GM10248 (cell line): ENCODE results near the gene TNFSF10.
"Not testable (repeated sequence)": the region's sequence is repeated elsewhere in the genome, so short reads cannot be mapped to it uniquely, and the experiment has no call there.

Source experiments
- CTCF ChIA-PET: fragments of 300-600 bp; sonication (Branson Sonifier 250); formaldehyde crosslinking; extraction: SDS; loops from one replicate; lab custom pipeline; 2021; ENCODE audit warnings: antibody characterized with exemption; lab: Yijun Ruan, JAX
- POLR2A ChIA-PET: fragments of 350-650 bp; sonication (Branson Sonifier 250); formaldehyde crosslinking; extraction: SDS; loops from one replicate; lab custom pipeline; 2020; ENCODE audit warnings: antibody characterized with exemption; lab: Yijun Ruan, JAX
- DNase-seq: peaks from one replicate; pipeline ENCODE4 v3.0.0; 2012; ENCODE audit errors: extremely low spot score
- TF ChIP-seq, protein P1 (sequence below): IDR thresholded peaks from 2 replicates; pipeline ENCODE4 v1.5.1; 2012; ENCODE audit warnings: mild to moderate bottlenecking, low read depth; ENCODE audit errors: extremely low read depth, missing control alignments, control extremely low read depth

The TNFSF10 gene

DNA sequence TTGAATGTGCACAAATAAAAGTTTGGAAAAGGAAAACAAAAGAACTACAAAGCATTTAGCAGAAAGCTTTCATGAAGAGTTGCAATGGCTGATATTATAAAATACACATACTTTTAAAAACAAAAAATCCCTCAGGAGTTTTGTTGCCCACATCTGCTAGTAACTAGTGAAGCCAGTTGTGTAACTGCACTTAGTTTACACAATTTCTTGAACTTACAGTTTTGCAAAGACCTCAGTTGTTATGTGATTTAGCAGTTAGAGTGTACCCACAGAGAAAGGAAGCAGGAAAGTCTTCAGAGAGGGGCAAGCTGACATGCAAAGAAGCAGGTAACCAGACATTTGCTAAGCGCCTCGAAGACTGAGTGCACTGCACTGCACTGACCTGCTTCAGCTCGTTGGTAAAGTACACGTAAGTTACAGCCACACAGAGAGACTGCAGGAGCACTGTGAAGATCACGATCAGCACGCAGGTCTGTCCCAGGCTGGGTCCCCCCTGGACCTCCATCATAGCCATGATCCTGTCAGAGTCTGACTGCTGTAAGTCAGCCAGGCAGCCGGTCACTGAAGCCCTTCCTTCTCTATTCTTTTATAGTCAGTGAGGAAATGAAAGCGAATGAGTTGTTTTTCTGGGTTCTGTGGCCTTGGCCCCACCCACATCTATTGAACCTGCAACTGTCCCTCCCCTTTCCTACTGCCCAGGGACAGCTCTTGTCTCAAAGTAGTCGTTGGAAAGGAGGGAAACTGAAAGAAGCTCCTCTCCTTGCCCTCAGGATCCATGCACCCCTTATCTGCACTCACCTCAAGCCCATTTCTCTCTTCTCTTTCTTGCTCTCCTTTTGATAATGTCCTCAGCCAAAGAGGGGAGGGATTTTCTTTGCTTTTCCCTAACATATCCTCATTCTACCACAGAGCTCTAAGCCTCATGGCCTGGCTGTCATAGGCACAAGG, at the start of gene TNFSF10:
TNFSF10 (minus strand) TSS at position 560 of the 948 bp plus-strand sequence; CDS start at position 514, 46 bp downstream.
- peak; percentile 73 for DNase-seq
- ChIA-PET POLR2A (interaction anchor here (1.2 kb wide), 1 partner anchor 10 kb away, joined by 3 read pairs; no protein-coding TSS in a partner anchor), CTCF (interaction anchor here (0.9 to 2.7 kb wide), 7 partner anchors 8 to 150 kb away, joined by 3 to 12 read pairs (median 3); no protein-coding TSS in a partner anchor)
- TF ChIP-seq, protein P1, sequence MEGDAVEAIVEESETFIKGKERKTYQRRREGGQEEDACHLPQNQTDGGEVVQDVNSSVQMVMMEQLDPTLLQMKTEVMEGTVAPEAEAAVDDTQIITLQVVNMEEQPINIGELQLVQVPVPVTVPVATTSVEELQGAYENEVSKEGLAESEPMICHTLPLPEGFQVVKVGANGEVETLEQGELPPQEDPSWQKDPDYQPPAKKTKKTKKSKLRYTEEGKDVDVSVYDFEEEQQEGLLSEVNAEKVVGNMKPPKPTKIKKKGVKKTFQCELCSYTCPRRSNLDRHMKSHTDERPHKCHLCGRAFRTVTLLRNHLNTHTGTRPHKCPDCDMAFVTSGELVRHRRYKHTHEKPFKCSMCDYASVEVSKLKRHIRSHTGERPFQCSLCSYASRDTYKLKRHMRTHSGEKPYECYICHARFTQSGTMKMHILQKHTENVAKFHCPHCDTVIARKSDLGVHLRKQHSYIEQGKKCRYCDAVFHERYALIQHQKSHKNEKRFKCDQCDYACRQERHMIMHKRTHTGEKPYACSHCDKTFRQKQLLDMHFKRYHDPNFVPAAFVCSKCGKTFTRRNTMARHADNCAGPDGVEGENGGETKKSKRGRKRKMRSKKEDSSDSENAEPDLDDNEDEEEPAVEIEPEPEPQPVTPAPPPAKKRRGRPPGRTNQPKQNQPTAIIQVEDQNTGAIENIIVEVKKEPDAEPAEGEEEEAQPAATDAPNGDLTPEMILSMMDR = no peak

DNA sequence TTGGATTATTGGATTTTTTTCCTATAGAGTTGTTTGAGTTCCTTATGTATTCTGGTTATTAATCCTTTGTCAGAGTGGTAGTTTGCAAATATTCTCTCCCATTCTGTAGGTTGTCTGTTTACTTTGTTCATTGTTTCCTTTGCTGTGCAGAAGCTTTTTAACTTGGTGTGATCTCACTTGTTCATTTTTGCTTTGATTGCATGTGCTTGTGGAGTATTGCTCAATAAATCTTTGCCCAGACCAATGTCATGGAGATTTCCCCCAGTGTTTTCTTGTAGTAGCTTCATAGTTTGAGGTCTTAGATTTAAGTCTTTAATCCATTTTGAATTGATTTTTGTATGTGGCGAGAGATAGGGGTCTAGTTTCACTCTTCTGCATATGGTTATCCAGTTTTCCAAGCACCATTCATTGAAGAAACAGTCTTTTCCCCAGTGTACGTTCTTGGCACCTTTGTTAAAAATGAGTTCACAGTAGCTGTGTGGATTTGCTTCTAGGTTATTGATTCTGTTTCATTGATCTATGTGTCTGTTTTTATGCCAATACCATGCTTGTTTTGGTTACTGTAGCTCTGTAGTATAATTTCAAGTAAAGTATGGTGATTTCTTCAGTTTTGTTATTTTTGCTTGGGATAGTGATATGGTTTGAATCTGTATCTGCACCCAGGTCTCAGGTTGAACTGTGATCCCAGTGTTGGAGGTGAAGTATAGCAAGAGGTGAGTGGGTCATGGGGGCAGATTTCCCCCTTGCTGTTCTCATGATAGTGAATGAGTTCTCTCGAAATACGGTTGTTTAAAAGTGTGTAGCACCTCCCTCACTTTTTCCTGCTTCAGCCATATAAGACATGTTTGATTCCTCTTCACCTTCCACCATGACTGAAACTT, 46.1 kb upstream of the TNFSF10 start:
- no peak for DNase-seq
- ChIA-PET POLR2A (interaction anchor here (0.6 to 1.0 kb wide), 2 partner anchors 26 to 690 kb away, joined by 3 read pairs; no protein-coding TSS in a partner anchor), CTCF (interaction anchor here (1.1 to 1.3 kb wide), 3 partner anchors 14 to 25 kb away, joined by 3 to 4 read pairs (median 3); no protein-coding TSS in a partner anchor)
- TF ChIP-seq, protein P1 = no peak

DNA sequence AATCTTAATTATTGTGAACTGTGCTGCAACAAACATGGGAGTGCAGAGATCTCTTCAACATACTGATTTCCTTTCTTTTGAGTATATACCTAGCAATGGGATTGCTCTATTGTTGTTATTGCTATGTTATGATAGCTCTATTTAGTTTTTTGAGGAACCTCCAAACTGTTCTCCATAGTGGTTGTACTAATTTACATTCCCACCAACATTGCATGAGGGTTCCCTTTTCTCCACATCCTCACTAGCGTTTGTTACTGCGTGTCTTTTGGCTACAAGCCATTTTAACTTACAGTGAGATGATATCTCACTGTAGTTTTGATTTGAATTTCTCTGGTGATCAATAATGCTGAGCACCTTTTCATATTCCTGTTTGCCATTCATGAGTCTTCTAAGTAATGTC, 45.5 kb upstream of the TNFSF10 start:
- TF ChIP-seq, protein P1 = no peak
- CTCF ChIA-PET = no interaction called here
- POLR2A ChIA-PET = interaction anchor here (0.6 kb wide), 1 partner anchor 689 kb away, joined by 3 read pairs; no protein-coding TSS in a partner anchor
- no peak for DNase-seq

DNA sequence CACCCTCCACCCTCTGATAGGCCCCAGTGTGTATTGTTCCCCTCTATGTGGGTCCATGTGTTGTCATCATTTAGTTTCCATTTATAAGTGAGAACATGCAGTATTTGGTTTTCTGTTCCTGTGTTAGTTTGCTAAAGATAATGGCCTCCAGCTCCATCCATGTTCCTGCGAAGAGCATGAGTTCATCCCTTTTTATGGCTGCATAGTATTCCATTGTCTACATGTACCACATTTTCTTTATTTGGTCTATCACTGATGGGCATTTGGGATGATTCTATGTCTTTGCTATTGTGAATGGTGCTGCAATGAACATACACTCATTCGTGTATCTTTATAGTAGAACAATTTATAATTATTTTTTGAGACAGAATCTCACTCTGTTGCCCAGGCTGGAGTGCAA, 43.6 kb upstream of the TNFSF10 start:
- DNase-seq, POLR2A ChIA-PET, CTCF ChIA-PET: not testable (repeated sequence)

DNA sequence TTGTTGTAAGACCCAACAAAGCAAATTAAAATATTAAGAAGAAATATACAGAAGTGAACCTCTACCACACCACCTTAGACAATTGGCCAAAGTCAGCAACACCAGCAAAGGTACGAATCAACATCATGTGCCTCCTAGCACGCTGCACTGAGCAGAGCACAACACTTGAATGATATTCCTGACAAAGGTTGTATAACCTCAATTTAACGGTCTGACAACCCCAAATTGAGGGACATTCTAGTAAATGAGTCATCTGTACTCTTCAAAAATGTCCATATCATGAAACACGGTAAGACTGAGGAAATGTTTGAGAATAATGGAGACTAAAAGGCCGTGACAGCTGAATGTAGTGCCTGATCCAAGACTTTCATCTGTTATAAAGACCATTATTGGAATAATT, 41.3 kb upstream of the TNFSF10 start:
- ChIA-PET CTCF (no interaction called here), POLR2A (no interaction called here)
- no peak for DNase-seq
- TF ChIP-seq, protein P1 = no peak

DNA sequence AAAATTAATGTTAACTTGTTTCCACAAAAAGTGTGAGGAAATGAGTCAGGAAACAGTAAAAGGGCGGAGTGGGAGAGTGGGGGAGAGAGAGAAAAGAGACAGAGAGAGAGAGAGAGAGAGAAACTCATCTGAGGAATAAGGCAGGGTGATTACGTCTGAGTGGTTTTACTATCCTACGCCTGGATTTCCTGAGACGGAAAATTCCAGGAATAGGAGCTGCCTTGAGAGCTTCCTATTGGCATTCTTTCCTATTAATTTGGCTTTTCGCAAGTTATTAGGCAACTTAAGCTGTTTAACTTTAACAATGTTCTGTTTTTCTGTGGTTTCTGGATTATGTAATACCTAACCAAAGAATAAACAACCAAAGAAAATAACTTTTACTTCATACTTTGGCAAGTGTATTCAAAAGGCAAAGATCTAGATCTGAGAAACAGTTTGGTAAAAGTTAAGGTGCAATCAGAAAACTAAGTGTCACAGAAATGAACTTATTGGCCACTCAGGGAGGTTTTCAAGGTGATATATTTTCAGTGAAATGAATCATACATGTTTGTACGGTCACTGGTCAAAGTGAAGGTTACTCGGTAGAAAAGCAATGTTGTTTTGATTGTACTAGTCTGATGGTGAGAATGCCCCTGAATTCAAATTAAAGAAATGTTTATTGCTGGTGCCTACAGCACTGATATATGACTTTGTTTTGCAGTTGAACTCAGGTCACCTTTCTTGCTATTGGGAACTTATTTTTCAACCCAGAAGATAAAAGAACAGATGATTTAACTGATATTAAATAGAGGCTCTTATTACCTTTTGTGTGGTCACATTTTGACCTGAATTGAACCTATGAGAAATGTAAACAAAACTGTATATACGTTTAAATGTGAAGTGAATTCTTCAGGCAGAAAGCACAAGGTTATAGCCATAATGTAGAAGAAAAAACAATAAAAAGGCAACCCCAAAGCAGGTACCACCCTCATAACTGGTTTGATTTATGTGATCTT, 39.9 kb upstream of the TNFSF10 start:
- CTCF ChIA-PET = interaction anchor here (2.1 to 2.2 kb wide), 2 partner anchors 32 to 102 kb away, joined by 8 to 9 read pairs; no protein-coding TSS in a partner anchor
- POLR2A ChIA-PET = no interaction called here
- TF ChIP-seq, protein P1 = no peak
- DNase-seq = no peak
